NT2/D1 (cell line): ENCODE measurements around the gene COL4A5.

Source experiments
- SUZ12 ChIP-seq: IDR thresholded peaks from 2 replicates; pipeline ENCODE4 v1.6.1; 2011; ENCODE audit not compliant: insufficient read length, insufficient read depth; ENCODE audit errors: extremely low read depth
- YY1 ChIP-seq: IDR thresholded peaks from 2 replicates; pipeline ENCODE4 v1.6.1; 2011; ENCODE audit not compliant: insufficient read length, insufficient read depth
- ZNF274 ChIP-seq: IDR thresholded peaks from 2 replicates; pipeline ENCODE4 v1.6.1; 2011; ENCODE audit warnings: mild to moderate bottlenecking, low read depth, low read length

DNA sequence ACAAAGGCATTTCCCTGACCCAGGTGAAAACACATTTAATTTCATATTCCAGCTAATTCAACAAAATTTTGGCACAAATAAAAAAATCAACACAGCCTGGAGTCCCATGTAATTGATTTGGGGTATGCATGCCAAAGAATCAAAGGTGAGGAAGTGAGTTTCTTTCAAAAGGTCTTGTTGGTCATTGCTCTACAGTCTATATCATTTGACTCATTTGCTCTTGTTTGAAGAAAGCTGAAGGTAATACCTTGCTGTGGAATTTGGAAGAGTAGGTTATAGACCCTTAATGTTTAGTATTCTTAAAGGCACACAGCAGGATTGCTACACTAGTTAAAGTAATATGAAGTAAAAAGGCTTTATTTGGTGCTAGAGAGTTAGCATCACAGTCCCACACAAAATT lies 26.9 kb upstream of the COL4A5 start:
- no peak for TF ChIP-seq SUZ12
- TF ChIP-seq YY1, result no peak
- TF ChIP-seq ZNF274, result no peak
